GM12878 (cell line): ENCODE data around the gene MYBPHL. TPM values are rescaled to one million over a fixed set of nuclear protein-coding genes. Genes with fewer than 3 reads are reported as not detected.

Experiments
- ATAC-seq: fragments of 200-7000 bp; cut with Tn5 transposase; 3 replicates; pipeline ENCODE4 v1.9.1; 2020; ENCODE audit warnings: mild to moderate bottlenecking, moderate library complexity
- BruUV-seq: library from RNA; stranded (reverse); fragments of 400-500 nt; replicated peaks from 2 replicates; lab custom pipeline; 2021; lab: Mats Ljungman, UMichigan
- CTCF ChIA-PET: fragments of 300-600 bp; sonication (Branson Sonifier 250); formaldehyde crosslinking; extraction: SDS; loops from one replicate; lab custom pipeline; 2021; ENCODE audit warnings: inconsistent platforms; lab: Yijun Ruan, JAX
- POLR2A ChIA-PET: fragments of 350-600 bp; formaldehyde crosslinking; extraction: SDS; loops from one replicate; lab custom pipeline; 2021; ENCODE audit warnings: inconsistent platforms; lab: Charles Lee
- RAD21 ChIA-PET: fragments of 300-600 bp; sonication (Branson Sonifier 250); formaldehyde crosslinking; loops from one replicate; lab custom pipeline; 2023; ENCODE audit warnings: antibody characterized with exemption; ENCODE audit not compliant: unreplicated experiment; lab: Charles Lee
- SMC1A ChIA-PET: fragments of 300-600 bp; sonication (Branson Sonifier 250); formaldehyde crosslinking; loops from one replicate; lab custom pipeline; 2023; ENCODE audit not compliant: unreplicated experiment, uncharacterized antibody; lab: Charles Lee
- DNase-seq: peaks from one replicate; pipeline ENCODE4 v3.0.0-alpha.2; 2011; ENCODE audit warnings: low read depth, low spot score
- FAIRE-seq: peaks from 3 replicates; lab custom pipeline; 2011; peaks lifted over from hg19 to GRCh38; lab: Jason Lieb, UNC
- H2AFZ ChIP-seq: 2 replicates; pipeline ENCODE4 v1.6.0; 2011; ENCODE audit warnings: low read depth, low read length, control low read depth; ENCODE audit not compliant: control insufficient read depth
- H3K27ac ChIP-seq: 2 replicates; pipeline ENCODE4 v1.5.1; 2011; ENCODE audit warnings: control low read depth; ENCODE audit not compliant: control insufficient read depth, insufficient read depth
- H3K27me3 ChIP-seq, 2 experiments: replicated peaks in 1 of 2; 2 replicates each; pipeline versions ENCODE4 v1.6.0 to v1.6.1; 2011; ENCODE audit warnings: low read length in 1 of 2; ENCODE audit not compliant: control insufficient read depth in 2 of 2, insufficient read depth in 2 of 2
- H3K36me3 ChIP-seq, 2 experiments: 2 replicates each; pipeline ENCODE4 v1.5.1; 2011; ENCODE audit warnings: low read length in 1 of 2; ENCODE audit not compliant: control insufficient read depth in 2 of 2, insufficient read depth in 2 of 2
- H3K4me1 ChIP-seq: 2 replicates; pipeline ENCODE4 v1.6.1; 2011; ENCODE audit warnings: mild to moderate bottlenecking, low read length, moderate library complexity, mixed read lengths; ENCODE audit not compliant: control insufficient read depth, insufficient read depth
- H3K4me2 ChIP-seq: 2 replicates; pipeline ENCODE4 v1.6.0; 2011; ENCODE audit warnings: control low read depth; ENCODE audit not compliant: control insufficient read depth, insufficient read depth
- H3K4me3 ChIP-seq: fragments of 200-600 bp; sonication (generic); 2 replicates; pipeline ENCODE4 v1.5.1; 2016
- H3K79me2 ChIP-seq: 2 replicates; pipeline ENCODE4 v1.6.0; 2011; ENCODE audit warnings: low read length; ENCODE audit not compliant: control insufficient read depth, insufficient read depth
- H3K9ac ChIP-seq: 2 replicates; pipeline ENCODE4 v1.8.0; 2011; ENCODE audit warnings: low read length, control low read depth, mixed read lengths; ENCODE audit not compliant: control insufficient read depth, insufficient read depth
- H3K9me3 ChIP-seq: replicated peaks from 3 replicates; pipeline ENCODE4 v1.5.1; 2011; ENCODE audit warnings: mild to moderate bottlenecking, low read length; ENCODE audit not compliant: control insufficient read depth, insufficient read depth
- H4K20me1 ChIP-seq: 2 replicates; pipeline ENCODE4 v1.6.0; 2011; ENCODE audit not compliant: control insufficient read depth, insufficient read depth
- EP300 ChIP-seq, 2 experiments: fragments of 150-350 bp in 1 of 2; IDR thresholded peaks; 2 replicates each; pipeline ENCODE4 v1.6.1; 2011 to 2012; ENCODE audit warnings: low read depth in 2 of 2, low read length in 2 of 2, borderline replicate concordance in 1 of 2, improper control_type of control experiment in 1 of 2, inconsistent platforms in 1 of 2; ENCODE audit not compliant: control insufficient read depth in 1 of 2
- MYC ChIP-seq: IDR thresholded peaks from 2 replicates; pipeline ENCODE4 v1.6.1; 2011; ENCODE audit warnings: mild to moderate bottlenecking, low read length, moderate library complexity, inconsistent platforms; ENCODE audit not compliant: insufficient read depth, insufficient replicate concordance, insufficient read length, severe bottlenecking
- YBX1 ChIP-seq: fragments of 450-650 bp; IDR thresholded peaks from 2 replicates; pipeline ENCODE4 v1.6.1; 2016; ENCODE audit warnings: antibody characterized with exemption
- WGBS: methylation state at CpG from one replicate; pipeline ENCODE4 v1.1.6; 2016; ENCODE audit warnings: low lambda C conversion rate; ENCODE audit not compliant: insufficient replicate concordance, insufficient coverage; ENCODE audit errors: missing lambda C conversion rate; 5-methylcytosine and 5-hydroxymethylcytosine counted together
- in situ Hi-C: fragments of 300-500 bp; cut with MboI; formaldehyde crosslinking; loops from 9 replicates; pipeline ENCODE4 v1.14.3; 2018; ENCODE audit warnings: mixed read lengths
- intact Hi-C: fragments of 100-400 bp; cut with micrococcal nuclease; formaldehyde crosslinking; loops from one replicate; pipeline ENCODE4 v1.14.2; 2022; ENCODE audit not compliant: unreplicated experiment
- polyA plus RNA-seq, 11 experiments: library from polyadenylated mRNA; depleted of rRNA in 4 of 11; unstranded in 6 of 11; stranded (reverse) in 5 of 11; fragments of >200 nt; fragmentation: Nextera tagmentation in 4 of 11; fragmentation: Illumina TruSeq in 1 of 11; extraction: Ambion mirVana in 4 of 11; extraction: Trizol in 1 of 11; gene quantifications; 1 replicate in 1 of 11; 2 replicates in 10 of 11; pipeline versions ENCODE4 v1.2.1 to v1.2.3, GENCODE V29; 2011 to 2016; ENCODE audit warnings: inconsistent platforms in 2 of 11, missing spikeins in 2 of 11, low read depth in 1 of 11
- total RNA-seq, 4 experiments: library from RNA; depleted of rRNA in 3 of 4; stranded (reverse); fragments of >200 nt in 3 of 4; fragmentation: Illumina TruSeq in 1 of 4; extraction: Trizol in 1 of 4; gene quantifications; 2 replicates each; pipeline versions ENCODE4 v1.2.1 to v1.2.3, GENCODE V29; 2013 to 2021
- TF ChIP-seq, protein P1 (sequence below): IDR thresholded peaks from 2 replicates; pipeline ENCODE4 v1.6.1; 2012; ENCODE audit warnings: improper control_type of control experiment, low read depth, low read length; ENCODE audit not compliant: insufficient replicate concordance

The MYBPHL gene
- total and polyA plus RNA-seq, 10 of the 15 experiments (the other 5 are each of a cell fraction or from before 2014, with no cell fraction given): 0.16 to 0.75 (median 0.54) TPM; not detected in 7

DNA sequence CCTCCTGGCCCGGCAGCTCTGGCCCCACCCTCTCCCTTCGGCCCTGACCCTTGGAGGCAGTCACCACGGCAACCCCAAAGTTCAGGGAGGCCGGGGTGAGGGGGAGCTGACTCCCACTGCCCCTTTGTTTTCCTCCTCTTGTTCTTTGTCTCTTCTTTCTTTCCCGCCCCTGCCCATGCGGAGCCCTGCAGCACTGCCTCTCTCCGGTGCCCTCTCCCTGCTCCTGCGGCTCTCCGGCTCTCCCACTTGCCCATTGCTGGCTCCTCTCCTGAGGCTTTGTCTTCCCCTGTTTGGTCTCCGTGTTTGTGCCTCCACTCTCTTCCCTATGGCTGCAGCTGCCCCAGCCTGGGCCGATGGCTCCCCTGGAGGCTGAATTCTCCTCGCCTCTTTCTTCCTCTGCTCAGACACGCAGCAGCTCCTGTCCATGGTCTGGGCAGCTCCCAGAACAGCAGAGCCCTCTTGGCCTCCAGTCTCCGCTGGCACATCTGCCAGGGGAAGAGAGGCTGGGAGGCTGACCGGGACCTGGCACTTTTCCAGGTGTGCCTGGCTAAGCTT is 51.6 kb downstream of the MYBPHL start (continued):
- TF ChIP-seq, protein P1, sequence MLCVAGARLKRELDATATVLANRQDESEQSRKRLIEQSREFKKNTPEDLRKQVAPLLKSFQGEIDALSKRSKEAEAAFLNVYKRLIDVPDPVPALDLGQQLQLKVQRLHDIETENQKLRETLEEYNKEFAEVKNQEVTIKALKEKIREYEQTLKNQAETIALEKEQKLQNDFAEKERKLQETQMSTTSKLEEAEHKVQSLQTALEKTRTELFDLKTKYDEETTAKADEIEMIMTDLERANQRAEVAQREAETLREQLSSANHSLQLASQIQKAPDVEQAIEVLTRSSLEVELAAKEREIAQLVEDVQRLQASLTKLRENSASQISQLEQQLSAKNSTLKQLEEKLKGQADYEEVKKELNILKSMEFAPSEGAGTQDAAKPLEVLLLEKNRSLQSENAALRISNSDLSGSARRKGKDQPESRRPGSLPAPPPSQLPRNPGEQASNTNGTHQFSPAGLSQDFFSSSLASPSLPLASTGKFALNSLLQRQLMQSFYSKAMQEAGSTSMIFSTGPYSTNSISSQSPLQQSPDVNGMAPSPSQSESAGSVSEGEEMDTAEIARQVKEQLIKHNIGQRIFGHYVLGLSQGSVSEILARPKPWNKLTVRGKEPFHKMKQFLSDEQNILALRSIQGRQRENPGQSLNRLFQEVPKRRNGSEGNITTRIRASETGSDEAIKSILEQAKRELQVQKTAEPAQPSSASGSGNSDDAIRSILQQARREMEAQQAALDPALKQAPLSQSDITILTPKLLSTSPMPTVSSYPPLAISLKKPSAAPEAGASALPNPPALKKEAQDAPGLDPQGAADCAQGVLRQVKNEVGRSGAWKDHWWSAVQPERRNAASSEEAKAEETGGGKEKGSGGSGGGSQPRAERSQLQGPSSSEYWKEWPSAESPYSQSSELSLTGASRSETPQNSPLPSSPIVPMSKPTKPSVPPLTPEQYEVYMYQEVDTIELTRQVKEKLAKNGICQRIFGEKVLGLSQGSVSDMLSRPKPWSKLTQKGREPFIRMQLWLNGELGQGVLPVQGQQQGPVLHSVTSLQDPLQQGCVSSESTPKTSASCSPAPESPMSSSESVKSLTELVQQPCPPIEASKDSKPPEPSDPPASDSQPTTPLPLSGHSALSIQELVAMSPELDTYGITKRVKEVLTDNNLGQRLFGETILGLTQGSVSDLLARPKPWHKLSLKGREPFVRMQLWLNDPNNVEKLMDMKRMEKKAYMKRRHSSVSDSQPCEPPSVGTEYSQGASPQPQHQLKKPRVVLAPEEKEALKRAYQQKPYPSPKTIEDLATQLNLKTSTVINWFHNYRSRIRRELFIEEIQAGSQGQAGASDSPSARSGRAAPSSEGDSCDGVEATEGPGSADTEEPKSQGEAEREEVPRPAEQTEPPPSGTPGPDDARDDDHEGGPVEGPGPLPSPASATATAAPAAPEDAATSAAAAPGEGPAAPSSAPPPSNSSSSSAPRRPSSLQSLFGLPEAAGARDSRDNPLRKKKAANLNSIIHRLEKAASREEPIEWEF: no peak
- TF ChIP-seq YBX1: no peak

DNA sequence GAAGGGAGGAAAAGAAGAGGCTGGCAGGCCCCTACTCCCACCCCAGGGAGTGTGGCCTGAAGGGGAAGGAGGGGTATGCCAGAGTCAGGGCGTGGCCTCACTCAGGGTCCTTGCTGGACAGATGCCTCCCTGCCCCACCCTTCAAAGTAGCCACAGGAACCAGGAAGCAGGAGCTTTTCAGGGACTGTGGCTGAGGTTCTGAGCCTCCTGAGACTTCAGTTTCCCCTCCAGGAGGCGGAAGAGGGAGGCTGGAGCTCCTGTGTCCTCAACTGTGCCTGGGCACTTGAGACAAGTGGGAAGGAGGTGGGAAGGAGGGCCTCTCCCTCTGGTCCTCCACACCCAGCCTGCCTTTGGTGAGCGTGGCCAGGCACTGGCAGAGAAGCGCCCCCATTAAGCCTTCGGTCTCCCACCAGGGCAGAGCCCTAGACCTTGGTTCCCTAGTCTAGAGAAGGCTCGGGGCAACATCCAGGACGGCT is 52.2 kb downstream of the MYBPHL start:
- Histone ChIP-seq H3K9me3 (no peaks in the 10 kb centered on the region), H3K4me3 (no peak overlapping the region), H3K36me3 (no peaks in the 10 kb centered on the region), H3K27me3 (peaks cover 1 to 4% of the 10 kb centered on the region in 2 experiments; a peak in 3 of 4 replicates), H3K27ac (no peak overlapping the region), H4K20me1 (no peaks in the 10 kb centered on the region), H3K79me2 (no peaks in the 10 kb centered on the region), H3K4me2 (no peak overlapping the region), H2AFZ (no peak overlapping the region), H3K4me1 (no peaks in the 10 kb centered on the region), H3K9ac (no peak overlapping the region)
- no TSS peak for BruUV-seq
- in situ Hi-C loops (no loop called here), intact Hi-C loops (no loop called here)
- no peak for TF ChIP-seq EP300 (IDR thresholded peaks at IDR 0.05; ENCODE audit: borderline replicate concordance in 1 of 2, control insufficient read depth in 1 of 2, low read depth in 2 of 2, low read length in 2 of 2)
- no peak for TF ChIP-seq MYC
- ATAC-seq (no peak), FAIRE-seq (no peak), DNase-seq (no peak)
- ChIA-PET SMC1A (interaction anchor here (1.1 kb wide), 1 partner anchor 48 kb away, joined by 3 read pairs; no protein-coding TSS in a partner anchor), POLR2A (interaction anchor here (0.8 kb wide), 1 partner anchor 274 kb away, joined by 3 read pairs; no protein-coding TSS in a partner anchor), CTCF (interaction anchor here (1.1 to 1.6 kb wide), 2 partner anchors 144 to 278 kb away, joined by 3 to 11 read pairs; no protein-coding TSS in a partner anchor), RAD21 (interaction anchor here (0.6 kb wide), 1 partner anchor 218 kb away, joined by 3 read pairs; no protein-coding TSS in a partner anchor)
- 29% methylated on average over 7 of the region's 7 CpGs for WGBS
